Activated CD8-positive, alpha-beta memory T cell treated with anti-CD3 and anti-CD28 coated beads, Interleukin-2, amount 50 U/mL, for 4 hours (primary cell): ENCODE results near the gene NUCB1.
"Not testable (repeated sequence)": the region's sequence is repeated elsewhere in the genome, so short reads cannot be mapped to it uniquely, and the experiment has no call there.

ENCODE experiments used
- DNase-seq: peaks from one replicate; pipeline ENCODE4 v3.0.0-alpha.2; 2020

Gene NUCB1

GRCh38 chr19:48874303-48875135 lies 25.6 kb upstream of the NUCB1 start:
- DNase-seq, result no peak

DNA sequence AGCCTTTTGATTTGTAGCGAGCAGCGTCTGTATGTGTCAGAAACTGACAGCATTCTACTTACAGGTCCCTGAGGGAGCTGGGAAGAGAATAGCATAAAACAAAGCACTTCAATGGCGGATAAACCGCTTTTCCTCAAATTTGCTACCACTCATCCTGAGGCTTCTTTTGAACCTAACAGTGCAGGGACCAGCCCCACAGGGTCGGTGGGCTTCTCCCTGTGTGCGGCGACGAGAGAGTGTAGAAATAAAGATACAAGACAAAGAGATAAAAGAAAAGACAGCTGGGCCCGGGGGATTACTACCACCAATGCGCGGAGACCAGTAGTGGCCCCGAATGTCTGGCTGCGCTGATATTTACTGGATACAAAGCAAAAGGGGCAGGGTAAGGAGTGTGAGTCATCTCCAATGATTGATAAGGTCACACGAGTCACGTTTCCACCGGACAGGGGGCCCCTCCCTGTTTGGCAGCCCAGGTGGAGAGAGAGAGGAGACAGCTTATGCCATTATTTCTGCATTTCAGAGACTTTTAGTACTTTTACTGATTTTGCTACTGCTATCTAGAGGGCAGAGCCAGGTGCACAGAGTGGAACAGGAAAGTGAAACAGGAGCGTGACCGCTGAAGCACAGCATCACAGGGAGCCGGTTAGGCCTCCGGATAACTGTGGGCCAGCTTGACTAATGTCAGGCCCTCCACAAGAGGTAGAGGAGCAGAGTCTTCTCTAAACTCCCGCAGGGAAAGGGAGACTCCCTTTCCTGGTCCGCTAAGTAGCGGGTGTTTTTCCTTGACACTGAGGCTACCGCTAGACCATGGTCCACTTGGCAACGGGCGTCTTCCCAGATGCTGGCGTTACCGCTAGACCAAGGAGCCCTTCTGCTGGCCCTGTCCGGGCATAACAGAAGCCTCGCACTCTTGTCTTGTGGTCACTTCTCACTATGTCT lies 23.8 kb upstream of the NUCB1 start:
- peak; percentile 56 for DNase-seq

DNA sequence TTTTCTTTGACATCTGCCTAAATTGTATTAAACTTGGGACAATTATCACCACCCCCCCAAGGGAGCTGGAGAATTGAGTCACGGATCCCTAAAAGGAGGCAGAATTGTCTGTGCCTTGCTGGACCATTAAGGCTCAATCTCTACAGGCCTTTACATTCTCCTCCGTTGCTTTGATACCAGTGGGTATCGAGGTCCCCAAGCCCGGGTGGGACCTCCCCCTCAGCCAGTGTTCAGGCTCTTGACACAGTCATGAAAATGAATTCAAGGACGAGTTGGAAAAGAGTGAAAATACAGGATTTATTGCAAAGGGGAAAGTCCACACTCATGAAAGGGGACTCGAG lies 22.3 kb upstream of the NUCB1 start:
- no peak for DNase-seq

- DNase-seq, result no peak
These were observed 21.7 kb upstream of the NUCB1 start for GRCh38 chr19:48878196-48879024.

GRCh38 chr19:48879025-48879637 lies 21.0 kb upstream of the NUCB1 start:
- no peak for DNase-seq

- not testable (repeated sequence) for DNase-seq
These were observed 20.4 kb upstream of the NUCB1 start for GRCh38 chr19:48879696-48880095.

GRCh38 chr19:48881741-48882657 lies 18.1 kb upstream of the NUCB1 start:
- DNase-seq, result no peak

GRCh38 chr19:48883726-48884125 lies 16.4 kb upstream of the NUCB1 start:
- DNase-seq, result no peak

DNA sequence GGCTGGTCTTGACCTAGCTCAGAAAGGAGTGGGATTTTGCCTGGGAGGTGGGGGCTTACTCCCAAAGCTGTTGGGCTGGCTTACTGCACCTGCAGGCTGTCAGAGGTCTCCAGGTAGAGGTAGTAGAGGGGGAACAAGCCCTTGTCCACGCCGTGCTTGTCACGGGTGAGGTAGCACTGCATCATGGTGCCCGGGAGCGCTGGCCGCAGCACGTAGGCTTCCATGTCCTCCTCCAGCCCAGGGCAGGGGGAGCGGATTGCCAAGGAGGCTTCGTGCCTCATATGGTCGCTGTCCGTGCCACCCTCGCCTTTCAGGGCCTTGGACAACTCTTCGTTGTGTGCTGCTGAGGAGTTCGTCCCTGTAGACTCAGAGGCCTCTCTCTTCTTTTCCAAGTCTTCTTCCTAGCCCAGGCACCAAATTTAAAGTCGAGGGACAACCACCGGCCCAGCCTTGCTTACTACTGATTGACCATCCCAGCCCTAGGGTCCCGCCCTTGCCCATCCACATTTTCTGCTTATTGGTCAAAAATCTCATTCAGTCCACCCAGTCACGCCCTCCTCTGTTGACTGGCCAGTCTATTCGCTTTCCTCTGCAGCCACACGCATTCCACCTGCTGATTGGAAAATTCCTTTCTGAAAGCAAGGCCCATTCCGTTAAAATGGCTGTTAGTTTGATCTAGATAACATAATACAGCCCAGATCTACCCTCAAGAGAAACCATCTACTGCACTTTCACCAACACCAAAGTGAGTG lies 12.1 kb upstream of the NUCB1 start:
- no peak for DNase-seq

- DNase-seq, result not testable (repeated sequence)
These were observed 10.6 kb upstream of the NUCB1 start for GRCh38 chr19:48889496-48889895.

DNA sequence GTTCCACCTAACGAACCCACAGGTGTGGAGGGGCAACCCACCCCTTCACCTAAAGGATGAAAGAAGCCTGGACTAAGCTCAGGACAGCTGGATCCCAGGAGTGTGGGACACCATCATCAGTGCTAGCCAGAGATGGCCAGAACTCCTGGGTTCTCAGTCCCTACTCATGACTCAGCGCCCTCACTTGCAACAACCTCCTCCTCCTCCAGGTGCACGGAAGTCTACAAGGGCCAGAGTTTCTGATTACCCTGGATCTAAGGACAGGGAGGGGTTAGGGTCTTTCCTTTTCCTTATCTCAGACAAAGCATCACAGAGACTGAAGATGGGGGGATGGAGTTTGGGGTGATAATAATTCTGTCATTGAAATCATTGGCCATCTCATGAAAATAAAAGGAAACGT lies 9.6 kb upstream of the NUCB1 start:
- DNase-seq, result no peak

DNA sequence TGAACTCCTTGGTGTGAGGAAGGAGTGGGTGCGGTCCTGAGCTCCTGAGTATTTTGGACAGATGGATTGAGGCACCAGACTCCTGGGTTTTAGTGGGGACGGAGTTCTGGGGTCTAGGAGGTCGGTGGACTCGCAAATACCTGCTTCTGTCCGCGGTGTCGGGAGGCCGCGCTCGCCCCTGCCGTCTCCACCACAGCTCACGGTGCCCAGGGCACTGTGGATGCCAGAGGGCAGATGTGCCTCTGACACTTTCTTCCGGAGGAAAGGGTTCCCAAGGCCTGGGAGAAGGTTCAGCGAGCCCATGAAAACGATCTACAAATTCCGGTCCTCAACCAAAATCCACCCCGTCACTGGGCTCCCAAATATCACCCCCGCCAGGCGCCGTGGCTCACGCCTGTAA lies 4.9 kb upstream of the NUCB1 start:
- DNase-seq, result no peak

DNA sequence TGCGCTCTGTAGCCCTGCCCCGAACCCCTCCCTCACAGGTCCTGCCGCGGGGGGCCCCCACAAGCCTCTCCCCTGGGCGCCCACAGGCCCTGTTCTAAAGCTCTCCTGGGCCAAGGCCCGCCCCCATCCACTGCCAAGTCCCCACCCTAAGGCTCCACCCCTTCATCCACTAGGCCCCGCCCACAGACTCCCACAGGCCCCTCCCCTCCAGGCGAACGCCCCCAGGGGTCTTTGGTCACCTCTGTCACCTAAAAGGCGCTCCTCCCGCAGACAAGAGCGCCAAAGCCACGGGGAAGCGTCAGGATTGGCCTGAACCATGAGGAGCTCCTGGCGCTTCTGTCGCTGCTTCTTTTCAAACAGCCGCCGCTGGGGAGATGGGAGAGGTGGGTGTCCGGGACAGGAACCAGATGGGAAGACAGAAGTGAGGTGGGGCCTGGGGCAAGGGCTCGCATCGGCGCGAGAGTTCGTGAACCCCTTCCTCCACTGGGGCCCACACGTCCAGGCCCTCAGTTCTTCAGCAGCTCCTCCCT lies 3.9 kb upstream of the NUCB1 start:
- DNase-seq, result peak; percentile 50

DNA sequence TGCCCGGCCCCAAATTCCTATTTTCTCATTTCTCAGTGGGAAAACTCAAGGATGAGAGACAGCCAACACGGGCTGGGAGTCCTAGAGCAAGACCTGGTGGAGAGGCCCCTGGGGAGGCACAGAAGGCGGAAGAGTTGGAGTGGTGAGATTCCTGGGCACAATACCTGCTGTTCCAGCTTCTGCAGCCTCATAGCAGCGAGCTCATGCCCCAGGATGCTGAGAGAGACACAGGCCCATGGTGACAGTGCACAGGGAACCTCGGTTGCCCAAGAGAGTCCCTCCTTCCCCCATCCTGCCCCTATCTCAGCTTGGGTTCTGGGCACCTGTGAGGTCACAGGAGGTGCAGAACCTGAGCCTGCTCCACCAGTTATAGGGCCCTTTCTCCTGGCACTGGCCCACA lies 2.9 kb upstream of the NUCB1 start:
- no peak for DNase-seq

DNA sequence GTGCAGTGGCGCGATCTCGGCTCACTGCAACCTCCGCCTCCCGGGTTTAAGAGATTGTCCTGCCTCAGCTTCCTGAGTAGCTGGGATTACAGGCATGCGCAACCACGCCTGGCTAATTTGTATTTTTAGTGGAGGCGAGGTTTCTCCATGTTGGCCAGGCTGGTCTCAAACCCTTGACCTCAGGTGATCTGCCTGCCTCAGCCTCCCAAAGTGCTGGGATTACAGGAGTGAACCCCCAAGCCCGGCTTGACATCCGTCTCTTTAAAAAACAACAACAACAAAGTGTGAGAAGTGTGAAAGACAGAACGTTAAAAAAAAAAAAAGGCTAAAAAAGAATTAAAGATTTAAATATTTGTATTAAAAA lies 744 bp upstream of the NUCB1 start:
- DNase-seq, result not testable (repeated sequence)

DNA sequence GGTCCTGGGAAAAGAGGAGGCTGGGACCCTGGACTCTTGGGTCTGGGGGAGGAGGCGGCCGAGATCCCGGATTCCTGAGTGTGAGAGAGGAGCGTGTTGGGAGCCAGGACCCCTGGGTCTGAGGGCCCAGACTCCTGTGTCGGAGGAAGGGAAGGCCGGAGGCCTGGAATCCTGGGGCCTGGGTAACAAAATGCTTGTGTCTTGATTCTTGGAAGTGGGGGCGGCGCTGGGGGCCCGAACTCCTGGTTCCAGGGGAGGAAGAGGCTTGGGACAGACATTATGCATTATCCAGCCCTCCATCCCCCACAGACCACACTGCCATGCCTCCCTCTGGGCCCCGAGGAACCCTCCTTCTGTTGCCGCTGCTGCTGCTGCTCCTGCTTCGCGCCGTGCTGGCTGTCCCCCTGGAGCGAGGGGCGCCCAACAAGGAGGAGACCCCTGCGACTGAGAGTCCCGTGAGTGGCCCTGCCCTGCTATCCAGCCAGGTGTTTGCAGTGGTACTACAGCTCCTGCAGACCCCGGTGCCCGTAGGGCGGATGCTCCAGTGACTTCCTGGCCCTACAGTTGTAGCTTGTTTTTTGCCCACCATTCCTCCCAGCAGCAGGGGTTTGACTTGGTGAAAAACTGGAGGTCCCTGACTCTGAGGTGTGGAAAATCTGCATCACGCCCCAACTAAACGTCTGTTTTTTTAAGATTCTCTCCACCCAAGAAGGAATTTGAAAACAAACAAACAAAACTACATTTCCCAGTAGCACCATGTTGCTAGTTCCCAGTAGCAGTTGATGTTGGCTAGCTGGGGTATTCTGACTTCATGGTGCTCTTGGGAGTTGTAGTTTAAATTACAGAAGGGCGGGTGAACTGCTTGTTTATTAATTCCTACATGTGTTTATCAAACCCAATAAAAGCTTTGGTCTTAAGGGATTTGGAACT lies 630 bp downstream of the NUCB1 start:
- no peak for DNase-seq

DNA sequence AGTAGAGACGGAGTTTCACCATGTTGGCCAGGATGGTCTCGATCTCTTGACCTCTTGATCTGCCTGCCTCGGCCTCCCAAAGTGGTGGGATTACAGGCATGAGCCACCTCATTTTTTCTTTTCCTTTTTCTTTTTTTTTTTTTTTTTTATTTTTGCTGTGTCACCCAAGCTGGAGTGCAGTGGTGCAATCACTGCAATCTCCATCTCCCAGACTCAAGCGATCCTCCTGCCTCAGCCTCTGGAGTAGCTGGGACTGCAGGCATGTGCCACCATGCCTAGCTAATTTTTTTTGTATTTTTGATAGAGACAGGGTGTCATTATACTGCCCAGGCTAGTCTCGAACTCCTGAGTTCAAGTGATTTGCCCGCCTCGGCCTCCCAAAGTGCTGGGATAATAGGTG lies 2.2 kb downstream of the NUCB1 start:
- not testable (repeated sequence) for DNase-seq

DNA sequence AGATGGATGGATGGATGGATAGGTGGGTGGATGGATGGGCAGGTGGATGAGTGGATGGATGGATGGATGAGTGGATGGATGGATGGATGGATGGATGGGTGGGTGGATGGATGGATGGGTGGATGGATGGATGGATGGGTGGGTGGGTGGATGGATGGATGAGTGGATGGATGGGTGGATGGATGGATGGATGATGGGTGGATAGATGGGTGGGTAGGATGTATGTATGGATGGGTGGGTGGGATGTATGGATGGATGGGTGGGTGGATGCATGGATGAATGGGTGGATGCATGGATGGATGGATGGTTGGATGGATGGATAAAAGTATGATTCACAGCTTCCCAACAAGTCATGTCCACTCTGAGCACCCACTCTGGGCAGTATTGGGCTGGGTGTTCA lies 3.7 kb downstream of the NUCB1 start:
- DNase-seq, result not testable (repeated sequence)

DNA sequence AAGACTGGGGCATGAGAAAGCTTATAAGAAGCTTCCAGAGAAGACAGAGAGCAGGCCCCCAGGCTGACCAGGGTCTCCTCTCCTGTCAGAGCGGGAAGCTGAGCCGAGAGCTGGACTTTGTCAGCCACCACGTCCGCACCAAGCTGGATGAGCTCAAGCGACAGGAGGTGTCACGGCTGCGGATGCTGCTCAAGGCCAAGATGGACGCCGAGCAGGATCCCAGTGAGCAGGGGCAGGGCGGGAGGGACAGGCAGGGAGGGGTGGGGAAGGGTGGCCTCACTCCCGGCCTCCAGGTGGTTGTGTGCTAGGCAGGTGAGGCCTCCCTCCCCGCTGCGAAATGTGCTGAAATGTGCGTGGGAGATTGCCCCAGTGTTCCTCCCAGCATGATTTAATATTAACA lies 5.6 kb downstream of the NUCB1 start:
- DNase-seq, result no peak
